NCI-H1436 (cell line): ENCODE results near the gene INTU.

Experiments
- DNase-seq: peaks from one replicate; lab custom pipeline; 2025; lab: John Stamatoyannopoulos, UW

Gene INTU

GRCh38 chr4:127748957-127749356 lies 116.2 kb downstream of the INTU start:
- DNase-seq = no peak

DNA sequence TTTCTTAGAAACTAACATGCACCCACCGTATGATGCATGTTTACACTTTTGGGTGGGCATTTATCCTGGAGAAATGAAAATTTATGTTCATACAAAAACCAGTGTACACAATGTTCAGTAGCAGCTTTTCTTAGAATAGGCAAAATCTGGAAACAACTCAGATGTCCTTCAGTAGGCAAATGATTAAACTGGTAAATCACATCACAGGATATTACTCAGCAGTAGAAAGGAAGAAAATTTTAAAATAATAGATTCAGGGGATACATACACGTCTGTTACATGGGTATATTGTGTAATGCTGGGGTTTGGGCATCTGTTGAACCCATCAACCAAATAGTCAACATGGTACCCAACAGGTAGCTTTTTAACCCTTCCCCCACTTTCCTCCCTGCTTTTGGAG lies 124.1 kb downstream of the INTU start:
- DNase-seq = no peak

- DNase-seq = no peak
Measured at GRCh38 chr4:127759228-127759820, 126.6 kb downstream of the INTU start.

GRCh38 chr4:127759893-127760292 lies 127.1 kb downstream of the INTU start:
- DNase-seq = no peak

DNA sequence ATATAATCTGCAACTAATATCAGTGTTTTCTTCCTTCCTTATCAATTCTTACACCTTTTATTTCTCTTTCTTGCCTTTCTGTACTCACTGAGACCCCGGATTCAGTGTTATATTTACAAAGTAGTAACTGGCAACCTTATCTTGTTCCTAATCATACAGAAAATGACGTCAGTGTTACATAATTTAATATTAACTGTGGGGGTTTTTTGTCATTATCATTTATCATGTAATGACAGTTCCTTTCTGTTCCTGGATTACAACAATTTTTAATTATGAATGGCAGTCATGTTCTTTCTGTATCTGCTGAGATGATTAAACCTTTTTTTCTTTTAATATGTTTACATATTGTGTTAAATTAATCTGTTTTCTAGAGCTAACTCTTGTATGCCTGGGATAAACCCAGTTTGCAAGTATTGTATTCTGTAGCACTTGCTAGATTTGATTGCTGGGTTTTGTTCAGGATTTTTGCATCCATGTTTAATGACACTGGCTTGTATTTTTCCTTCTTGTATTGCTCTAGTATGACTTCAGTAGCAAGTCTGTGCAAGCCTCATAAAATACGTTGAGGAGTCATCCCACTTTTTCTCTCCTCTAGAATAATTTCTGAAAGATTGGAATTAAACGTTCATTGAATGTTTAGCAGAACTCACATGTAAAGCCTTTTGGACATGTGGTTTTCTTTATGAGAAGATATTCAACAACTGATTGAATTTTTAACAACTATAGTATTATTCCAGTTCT lies 138.9 kb downstream of the INTU start:
- DNase-seq = no peak

DNA sequence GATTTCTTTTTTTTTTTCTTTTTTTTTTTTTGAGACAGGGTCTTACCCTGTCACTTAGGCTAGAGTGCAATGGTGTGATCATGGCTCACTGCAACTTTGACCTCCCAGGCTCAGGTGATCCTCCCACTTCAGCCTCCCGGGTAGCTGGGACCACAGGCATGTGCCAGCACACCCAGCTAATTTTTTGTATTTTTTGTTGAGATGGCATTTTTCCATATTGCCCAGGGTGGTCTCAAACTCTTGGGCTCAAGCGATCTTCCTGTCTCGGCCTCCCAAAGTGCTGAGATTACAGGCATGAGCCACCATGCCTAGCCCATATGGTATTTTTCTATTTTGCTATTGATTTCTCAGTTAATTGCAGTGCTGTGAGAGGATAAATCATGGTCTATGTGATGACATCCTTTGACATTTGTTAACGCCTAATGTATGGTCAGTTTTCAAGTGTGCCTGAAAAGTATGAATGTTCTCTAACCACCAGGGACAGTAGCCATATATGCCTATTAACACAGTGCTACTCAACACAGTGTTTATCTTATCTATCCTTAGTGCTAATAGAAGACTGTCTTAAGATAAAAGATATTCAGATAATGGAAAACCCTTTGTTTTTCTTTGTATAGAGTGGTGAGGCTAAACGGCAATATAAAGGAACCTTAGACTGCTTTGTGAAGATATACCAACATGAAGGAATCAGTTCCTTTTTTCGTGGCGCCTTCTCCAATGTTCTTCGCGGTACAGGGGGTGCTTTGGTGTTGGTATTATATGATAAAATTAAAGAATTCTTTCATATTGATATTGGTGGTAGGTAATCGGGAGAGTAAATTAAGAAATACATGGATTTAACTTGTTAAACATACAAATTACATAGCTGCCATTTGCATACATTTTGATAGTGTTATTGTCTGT lies 140.3 kb downstream of the INTU start:
- no peak for DNase-seq

- DNase-seq = no peak
Measured at GRCh38 chr4:127775843-127776242, 143.1 kb downstream of the INTU start.
